Calu3 (cell line): ENCODE measurements around the gene ADAM15. TPM values are rescaled to one million over a fixed set of nuclear protein-coding genes. Genes with fewer than 3 reads are reported as not detected.
A peak's percentile ranks its signal among the peaks of the same experiment; 100 is the strongest.

Experiments used
- BruUV-seq: library from RNA; stranded (reverse); fragments of 400-500 nt; replicated peaks from 2 replicates; lab custom pipeline; 2021; lab: Mats Ljungman, UMichigan
- CTCF ChIA-PET: fragments of 300-600 bp; sonication (Branson Sonifier 250); formaldehyde crosslinking; loops from one replicate; lab custom pipeline; 2022; ENCODE audit warnings: antibody characterized with exemption; lab: Charles Lee
- DNase-seq: peaks from one replicate; pipeline ENCODE4 v3.0.0; 2022
- H3K27ac Mint-ChIP-seq: one replicate; pipeline ENCODE4 v1.8.0; 2022; ENCODE audit warnings: mixed read lengths; ENCODE audit not compliant: unreplicated experiment
- H3K27me3 Mint-ChIP-seq: one replicate; pipeline ENCODE4 v1.8.0; 2022; ENCODE audit warnings: mixed read lengths; ENCODE audit not compliant: unreplicated experiment
- H3K36me3 Mint-ChIP-seq: one replicate; pipeline ENCODE4 v1.8.0; 2022; ENCODE audit warnings: mild to moderate bottlenecking, moderate library complexity, mixed read lengths; ENCODE audit not compliant: insufficient read depth, unreplicated experiment
- H3K4me1 Mint-ChIP-seq: one replicate; pipeline ENCODE4 v1.8.0; 2022; ENCODE audit warnings: mild to moderate bottlenecking, low read depth, mixed read lengths; ENCODE audit not compliant: unreplicated experiment
- H3K4me3 Mint-ChIP-seq: one replicate; pipeline ENCODE4 v1.8.0; 2022; ENCODE audit warnings: mild to moderate bottlenecking, low read depth, moderate library complexity, mixed read lengths; ENCODE audit not compliant: unreplicated experiment
- H3K9me3 Mint-ChIP-seq: one replicate; pipeline ENCODE4 v1.8.0; 2022; ENCODE audit warnings: low read depth, mixed read lengths; ENCODE audit not compliant: unreplicated experiment
- CTCF ChIP-seq: fragments of 200-600 bp; IDR thresholded peaks from one replicate; pipeline ENCODE4 v1.8.0; 2022; ENCODE audit warnings: antibody characterized with exemption; ENCODE audit not compliant: unreplicated experiment
- intact Hi-C: fragments of 100-400 bp; cut with micrococcal nuclease; formaldehyde crosslinking; loops from one replicate; pipeline ENCODE4 v1.10.0; 2022; ENCODE audit not compliant: unreplicated experiment
- total RNA-seq: library from RNA; stranded (reverse); gene quantifications from 2 replicates; pipeline ENCODE4 v1.2.3, GENCODE V29; 2022

The ADAM15 gene
- total RNA-seq, 1 experiment from 2014 or later: 99.1 TPM

GRCh38 chr1:155016231-155016831, 34.8 kb upstream of the ADAM15 start:
- intact Hi-C loops: loop anchor here (2.0 kb wide), 1 partner anchor 14 kb away; the partner anchor contains the start of gene ZBTB7B
- Mint-ChIP-seq H3K9me3 (no peaks in the 10 kb centered on the region), H3K4me3 (no peak overlapping the region), H3K27me3 (no peaks in the 10 kb centered on the region), H3K27ac (peak overlapping the region; percentile 51), H3K36me3 (peaks cover 56% of the 10 kb centered on the region), H3K4me1 (peaks cover 30% of the 10 kb centered on the region)
- DNase-seq: no peak
- no peak for TF ChIP-seq CTCF
- CTCF ChIA-PET: interaction anchor here (0.6 to 1.9 kb wide), 8 partner anchors 10 to 109 kb away, joined by 3 to 11 read pairs (median 9); partner anchors contain the start of genes PBXIP1 and ZBTB7B
- no TSS peak for BruUV-seq

- H3K36me3 Mint-ChIP-seq: peaks cover 56% of the 10 kb centered on the region
- H3K4me1 Mint-ChIP-seq: peaks cover 37% of the 10 kb centered on the region
- DNase-seq: peak; percentile 96
- H3K9me3 Mint-ChIP-seq: no peaks in the 10 kb centered on the region
- no TSS peak for BruUV-seq
- peak; percentile 99 for TF ChIP-seq CTCF
- H3K27ac Mint-ChIP-seq: peak overlapping the region; percentile 79
- CTCF ChIA-PET: interaction anchor here (0.5 to 1.9 kb wide), 27 partner anchors 11 to 1342 kb away, joined by 3 to 13 read pairs (median 4); partner anchors contain the start of genes ADAM15, LENEP, PBXIP1 and PYGO2
- peak overlapping the region; percentile 60 for H3K4me3 Mint-ChIP-seq
- intact Hi-C loops: loop anchor here (2.0 kb wide), 1 partner anchor 14 kb away; the partner anchor contains the start of gene ZBTB7B
- H3K27me3 Mint-ChIP-seq: no peaks in the 10 kb centered on the region
These were observed 33.8 kb upstream of the ADAM15 start for GRCh38 chr1:155017041-155017945.

- Mint-ChIP-seq H3K27me3 (no peaks in the 10 kb centered on the region), H3K4me1 (peaks cover 39% of the 10 kb centered on the region), H3K36me3 (peaks cover 54% of the 10 kb centered on the region), H3K9me3 (no peaks in the 10 kb centered on the region), H3K27ac (peak overlapping the region; percentile 79), H3K4me3 (peak overlapping the region; percentile 60)
- intact Hi-C loops: loop anchor here (2.0 kb wide), 1 partner anchor 15 kb away; the partner anchor contains the start of gene ZBTB7B
- no peak for TF ChIP-seq CTCF
- CTCF ChIA-PET: interaction anchor here (0.5 to 1.9 kb wide), 26 partner anchors 11 to 1341 kb away, joined by 3 to 13 read pairs (median 5); partner anchors contain the start of genes ADAM15, LENEP, PBXIP1 and PYGO2
- BruUV-seq: TSS peak; percentile 7
- DNase-seq: no peak
These were observed 33.2 kb upstream of the ADAM15 start for GRCh38 chr1:155017946-155018316.

DNA sequence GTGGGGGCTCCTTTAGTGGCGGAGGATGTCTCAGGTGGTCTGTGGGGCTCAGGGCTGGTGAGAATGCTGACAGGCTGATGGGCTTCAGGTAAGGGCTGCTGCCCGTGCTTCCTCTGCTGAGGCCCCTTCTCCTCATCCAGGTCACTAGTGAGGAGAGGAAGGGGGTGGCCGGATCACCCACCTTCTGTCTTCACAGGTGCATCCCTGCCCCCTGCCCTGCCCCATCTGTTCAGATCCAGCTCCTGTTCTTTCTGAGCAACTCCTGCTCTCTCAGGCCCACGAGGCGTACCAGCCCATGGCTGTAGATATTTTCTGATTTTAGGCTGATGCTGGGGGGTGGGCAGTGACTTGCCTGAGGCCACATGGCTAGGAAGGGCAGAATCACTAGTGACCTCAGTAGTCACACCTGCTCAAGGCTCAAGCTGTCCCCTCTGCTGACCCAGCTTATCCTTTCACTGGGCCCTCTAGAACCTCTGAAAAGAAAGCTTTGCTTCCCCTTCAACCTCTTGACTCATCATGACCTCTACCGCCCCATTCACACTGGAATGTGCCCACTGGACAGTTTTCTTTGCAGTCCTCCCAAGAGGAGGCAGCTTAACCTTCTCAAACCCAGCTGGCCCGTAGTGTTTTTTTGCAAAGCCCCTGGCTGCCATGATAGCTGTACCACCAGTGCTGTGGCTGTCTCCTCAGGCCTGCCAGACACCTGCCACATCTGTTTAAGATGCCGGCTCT, 32.3 kb upstream of the ADAM15 start:
- H3K36me3 Mint-ChIP-seq: peaks cover 50% of the 10 kb centered on the region
- CTCF ChIA-PET: interaction anchor here (0.7 to 1.8 kb wide), 6 partner anchors 9 to 63 kb away, joined by 3 to 12 read pairs (median 4); partner anchors contain the start of genes PBXIP1, SHC1 and ZBTB7B
- H3K27me3 Mint-ChIP-seq: no peaks in the 10 kb centered on the region
- intact Hi-C loops: no loop called here
- no peak for DNase-seq
- no peaks in the 10 kb centered on the region for H3K9me3 Mint-ChIP-seq
- H3K4me1 Mint-ChIP-seq: peaks cover 42% of the 10 kb centered on the region
- TF ChIP-seq CTCF: no peak
- no TSS peak for BruUV-seq
- H3K27ac Mint-ChIP-seq: peak overlapping the region; percentile 2
- no peak overlapping the region for H3K4me3 Mint-ChIP-seq
